ENCODE measurements around the gene MED12L. TPM values are rescaled to one million over a fixed set of nuclear protein-coding genes. Genes with fewer than 3 reads are reported as not detected.

Gene MED12L
- total RNA-seq, 4 donors from 2014 or later: 0.51 to 12.7 (median 3.1) TPM

GRCh38 chr3:151436675-151437446 is 351.4 kb downstream of the MED12L start:
- DNase-seq: no peak
- Histone ChIP-seq H3K4me1 (no peaks in the 10 kb centered on the region), H3K27me3 (no peaks in the 10 kb centered on the region), H3K27ac (no peak overlapping the region), H3K36me3 (no peaks in the 10 kb centered on the region), H3K4me3 (no peak overlapping the region), H3K9me3 (no peaks in the 10 kb centered on the region)
- intact Hi-C loops (cut with DNase I; ENCODE audit: low total_unique reads): no loop called here
- no peak for TF ChIP-seq POLR2A (IDR thresholded peaks at IDR 0.05)
- TF ChIP-seq CTCF (IDR thresholded peaks at IDR 0.05): no peak

GRCh38 chr3:151437906-151438305 is 352.4 kb downstream of the MED12L start:
- intact Hi-C loops (cut with DNase I; ENCODE audit: low total_unique reads): no loop called here

DNA sequence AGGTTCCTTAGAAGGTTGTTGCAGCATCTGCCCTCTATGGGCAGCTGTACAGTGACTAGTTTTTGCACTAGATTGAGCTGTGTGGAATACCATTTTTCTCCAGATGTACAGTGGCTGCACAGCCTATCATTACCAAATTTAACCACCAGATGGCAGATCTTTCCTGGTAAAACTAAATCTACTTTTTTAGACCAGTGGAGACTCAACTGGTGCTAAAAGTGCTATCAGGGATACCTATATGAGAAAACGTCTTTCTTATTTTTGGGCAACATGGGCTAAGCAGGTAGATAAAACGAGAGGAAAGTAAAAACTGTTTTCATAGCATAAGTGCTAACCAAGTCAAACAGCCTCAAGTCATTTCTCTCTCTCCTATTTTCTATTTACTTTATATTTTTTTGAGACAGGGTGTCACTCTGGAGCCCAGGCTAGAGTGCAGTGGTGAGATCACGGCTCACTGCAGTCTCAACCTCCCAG is 354.2 kb downstream of the MED12L start:
- Histone ChIP-seq H3K9me3 (no peaks in the 10 kb centered on the region), H3K27ac (no peak overlapping the region), H3K4me1 (no peaks in the 10 kb centered on the region), H3K4me3 (no peak overlapping the region), H3K27me3 (no peaks in the 10 kb centered on the region), H3K36me3 (no peaks in the 10 kb centered on the region)
- intact Hi-C loops (cut with DNase I; ENCODE audit: low total_unique reads): loop anchor here (10.0 kb wide), 1 partner anchor 475 kb away; no protein-coding TSS in a partner anchor
- TF ChIP-seq CTCF (IDR thresholded peaks at IDR 0.05) (peak; percentile 75 to 85 (median 78)), POLR2A (IDR thresholded peaks at IDR 0.05) (no peak)
- DNase-seq: peak in 1 of 2 donors; percentile 28

More at GRCh38 chr3:151437906-151438305, 352.4 kb downstream of the MED12L start:
- no peaks in the 10 kb centered on the region for H3K27me3 ChIP-seq
- no peak overlapping the region for H3K27ac ChIP-seq
- H3K36me3 ChIP-seq: no peaks in the 10 kb centered on the region
- DNase-seq: no peak
- no peaks in the 10 kb centered on the region for H3K9me3 ChIP-seq
- H3K4me3 ChIP-seq: no peak overlapping the region
- no peak for TF ChIP-seq POLR2A (IDR thresholded peaks at IDR 0.05)
- TF ChIP-seq CTCF (IDR thresholded peaks at IDR 0.05): no peak
- no peaks in the 10 kb centered on the region for H3K4me1 ChIP-seq

- Histone ChIP-seq H3K4me1 (no peaks in the 10 kb centered on the region), H3K4me3 (no peak overlapping the region), H3K36me3 (no peaks in the 10 kb centered on the region), H3K27ac (no peak overlapping the region), H3K27me3 (no peaks in the 10 kb centered on the region), H3K9me3 (no peaks in the 10 kb centered on the region)
- DNase-seq: no peak
- TF ChIP-seq POLR2A (IDR thresholded peaks at IDR 0.05) (no peak), CTCF (IDR thresholded peaks at IDR 0.05) (no peak)
- intact Hi-C loops (cut with DNase I; ENCODE audit: low total_unique reads): loop anchor here (10.0 kb wide), 1 partner anchor 474 kb away; no protein-coding TSS in a partner anchor
Measured at GRCh38 chr3:151440940-151441339, 355.5 kb downstream of the MED12L start.

- Histone ChIP-seq H3K9me3 (no peaks in the 10 kb centered on the region), H3K4me3 (no peak overlapping the region), H3K27ac (no peak overlapping the region), H3K36me3 (no peaks in the 10 kb centered on the region), H3K4me1 (no peaks in the 10 kb centered on the region), H3K27me3 (no peaks in the 10 kb centered on the region)
- DNase-seq: no peak
- intact Hi-C loops (cut with DNase I; ENCODE audit: low total_unique reads): loop anchor here (10.0 kb wide), 1 partner anchor 471 kb away; no protein-coding TSS in a partner anchor
- no peak for TF ChIP-seq POLR2A (IDR thresholded peaks at IDR 0.05)
- no peak for TF ChIP-seq CTCF (IDR thresholded peaks at IDR 0.05)
Measured at GRCh38 chr3:151443583-151443982, 358.1 kb downstream of the MED12L start.
